ENCODE data around the gene FAF1. TPM values are rescaled to one million over a fixed set of nuclear protein-coding genes. Genes with fewer than 3 reads are reported as not detected.
"Not testable (repeated sequence)": the region's sequence is repeated elsewhere in the genome, so short reads cannot be mapped to it uniquely, and the experiment has no call there.

FAF1 gene
- total and polyA plus RNA-seq, 4 donors, result 8.6 to 45.0 (median 18.2) TPM

GRCh38 chr1:50964863-50965262 lies 4.8 kb upstream of the FAF1 start:
- WGBS, result 95% methylated on average over 11 of the region's 11 CpGs
- Histone ChIP-seq H3K4me3 (ENCODE audit: low read depth in 1 of 3, low read length in 3 of 3) (no peak overlapping the region), H3K4me1 (ENCODE audit: control insufficient read depth in 4 of 4, insufficient read depth in 4 of 4, low read length in 3 of 4) (peaks cover 2 to 14% (median 10%) of the 10 kb centered on the region in 4 donors), H3K9me3 (ENCODE audit: control insufficient read depth in 4 of 4, low read length in 3 of 4) (no peaks in the 10 kb centered on the region), H3K27me3 (ENCODE audit: control insufficient read depth in 4 of 4, insufficient read depth in 4 of 4, low read length in 3 of 4) (no peaks in the 10 kb centered on the region), H3K27ac (ENCODE audit: low read depth in 1 of 2, low read length in 2 of 2) (no peak overlapping the region), H3K36me3 (ENCODE audit: control insufficient read depth in 4 of 4, insufficient read depth in 3 of 4, low read depth in 1 of 4, low read length in 3 of 4) (no peaks in the 10 kb centered on the region), H3K9ac (ENCODE audit: low read depth in 1 of 2, low read length in 2 of 2) (no peak overlapping the region)
- DNase-seq (ENCODE audit: low spot score), result no peak
- TF ChIP-seq GABPA (IDR thresholded peaks at IDR 0.05 in 1 of 2, conservative IDR thresholded peaks at IDR 0.05 in 1 of 2), result no peak
- no peak for TF ChIP-seq SP1 (IDR thresholded peaks at IDR 0.05)
- TF ChIP-seq HNF4G (IDR thresholded peaks at IDR 0.05), result no peak
- no peak for TF ChIP-seq ZBTB33 (IDR thresholded peaks at IDR 0.05)
- TF ChIP-seq TAF1 (conservative IDR thresholded peaks at IDR 0.05), result no peak
- no peak for TF ChIP-seq YY1 (IDR thresholded peaks at IDR 0.05)

GRCh38 chr1:50959303-50959912 lies 659 bp downstream of the FAF1 start:
- H3K4me1 ChIP-seq (ENCODE audit: control insufficient read depth in 4 of 4, insufficient read depth in 4 of 4, low read length in 3 of 4), result peaks cover 7 to 13% (median 9%) of the 10 kb centered on the region in 4 donors
- H3K9ac ChIP-seq (ENCODE audit: low read depth in 1 of 2, low read length in 2 of 2), result peak overlapping the region; percentile 77 to 85
- peak overlapping the region; percentile 81 to 87 for H3K27ac ChIP-seq (ENCODE audit: low read depth in 1 of 2, low read length in 2 of 2)
- TF ChIP-seq NR2F2 (IDR thresholded peaks at IDR 0.05) (no peak), RXRA (IDR thresholded peaks at IDR 0.05) (no peak), YY1 (IDR thresholded peaks at IDR 0.05) (no peak), HNF4G (IDR thresholded peaks at IDR 0.05) (no peak), MAX (IDR thresholded peaks at IDR 0.05) (no peak), ZBTB33 (IDR thresholded peaks at IDR 0.05) (no peak), FOXA1 (IDR thresholded peaks at IDR 0.05) (no peak), ATF3 (IDR thresholded peaks at IDR 0.05) (no peak)
- no peaks in the 10 kb centered on the region for H3K27me3 ChIP-seq (ENCODE audit: control insufficient read depth in 4 of 4, insufficient read depth in 4 of 4, low read length in 3 of 4)
- H3K9me3 ChIP-seq (ENCODE audit: control insufficient read depth in 4 of 4, low read length in 3 of 4), result no peaks in the 10 kb centered on the region
- no peaks in the 10 kb centered on the region for H3K36me3 ChIP-seq (ENCODE audit: control insufficient read depth in 4 of 4, insufficient read depth in 3 of 4, low read depth in 1 of 4, low read length in 3 of 4)
- no peak for DNase-seq (ENCODE audit: low spot score)
- H3K4me3 ChIP-seq (ENCODE audit: low read depth in 1 of 3, low read length in 3 of 3), result peak overlapping the region; percentile 94 to 99 (median 97)
- WGBS, result under 1% methylated on average over 38 of the region's 38 CpGs

- whole genome bisulfite sequencing, result 71% methylated on average over 1 of the region's 1 CpG
- Histone ChIP-seq H3K27me3 (ENCODE audit: control insufficient read depth in 4 of 4, insufficient read depth in 4 of 4, low read length in 3 of 4) (no peaks in the 10 kb centered on the region), H3K9ac (ENCODE audit: low read depth in 1 of 2, low read length in 2 of 2) (no peak overlapping the region), H3K4me3 (ENCODE audit: low read depth in 1 of 3, low read length in 3 of 3) (no peak overlapping the region), H3K9me3 (ENCODE audit: control insufficient read depth in 4 of 4, low read length in 3 of 4) (no peaks in the 10 kb centered on the region), H3K4me1 (ENCODE audit: control insufficient read depth in 4 of 4, insufficient read depth in 4 of 4, low read length in 3 of 4) (peaks cover 9 to 19% (median 19%) of the 10 kb centered on the region in 4 donors), H3K36me3 (ENCODE audit: control insufficient read depth in 4 of 4, insufficient read depth in 3 of 4, low read depth in 1 of 4, low read length in 3 of 4) (no peaks in the 10 kb centered on the region), H3K27ac (ENCODE audit: low read depth in 1 of 2, low read length in 2 of 2) (no peak overlapping the region)
- DNase-seq (ENCODE audit: low spot score), result no peak
- TF ChIP-seq SP1 (IDR thresholded peaks at IDR 0.05) (no peak), RXRA (IDR thresholded peaks at IDR 0.05) (no peak), EGR1 (IDR thresholded peaks at IDR 0.05; ENCODE audit: low read depth in 2 of 2) (no peak), NR2F2 (IDR thresholded peaks at IDR 0.05) (no peak), CTCF (IDR thresholded peaks at IDR 0.05; ENCODE audit: low read depth, low read length, missing input control) (no peak), ZBTB33 (IDR thresholded peaks at IDR 0.05) (no peak), TAF1 (conservative IDR thresholded peaks at IDR 0.05) (no peak), FOXA1 (IDR thresholded peaks at IDR 0.05) (no peak)
Measured at GRCh38 chr1:50955116-50955515, 5.0 kb downstream of the FAF1 start.

- peaks cover 16 to 18% (median 16%) of the 10 kb centered on the region in 4 donors for H3K4me1 ChIP-seq (ENCODE audit: control insufficient read depth in 4 of 4, insufficient read depth in 4 of 4, low read length in 3 of 4)
- H3K4me3 ChIP-seq (ENCODE audit: low read depth in 1 of 3, low read length in 3 of 3); H3K27me3 ChIP-seq (ENCODE audit: control insufficient read depth in 4 of 4, insufficient read depth in 4 of 4, low read length in 3 of 4); H3K36me3 ChIP-seq (ENCODE audit: control insufficient read depth in 4 of 4, insufficient read depth in 3 of 4, low read depth in 1 of 4, low read length in 3 of 4); DNase-seq (ENCODE audit: low spot score); H3K9ac ChIP-seq (ENCODE audit: low read depth in 1 of 2, low read length in 2 of 2); H3K9me3 ChIP-seq (ENCODE audit: control insufficient read depth in 4 of 4, low read length in 3 of 4); H3K27ac ChIP-seq (ENCODE audit: low read depth in 1 of 2, low read length in 2 of 2): not testable (repeated sequence)
- 94% methylated on average over 31 of the region's 31 CpGs for WGBS
Measured at GRCh38 chr1:50952566-50952965, 7.5 kb downstream of the FAF1 start.

Measured in liver (tissue), 9 donors.